H9 (cell line): ENCODE measurements around the gene NCAM1. TPM values are rescaled to one million over a fixed set of nuclear protein-coding genes. Genes with fewer than 3 reads are reported as not detected.

Source experiments
- DNase-seq: peaks from one replicate; pipeline ENCODE4 v3.0.0-alpha.2; 2017
- H2AFZ ChIP-seq: one replicate; pipeline ENCODE4 v1.6.1; 2013; ENCODE audit warnings: mild to moderate bottlenecking, low read length, control low read depth, moderate library complexity
- H2AK5ac ChIP-seq: 2 replicates; pipeline ENCODE4 v1.6.1; 2013; ENCODE audit warnings: low read length, control low read depth, mixed read lengths; ENCODE audit not compliant: insufficient read length
- H2BK120ac ChIP-seq: one replicate; pipeline ENCODE4 v1.6.1; 2013; ENCODE audit warnings: low read depth, mild to moderate bottlenecking, low read length, control low read depth, inconsistent platforms; ENCODE audit not compliant: poor library complexity, severe bottlenecking
- H2BK12ac ChIP-seq: 2 replicates; pipeline ENCODE4 v1.6.1; 2013; ENCODE audit warnings: low read length, control low read depth, mixed read lengths, low read depth; ENCODE audit not compliant: insufficient read length
- H2BK15ac ChIP-seq: 2 replicates; pipeline ENCODE4 v1.6.1; 2013; ENCODE audit warnings: low read depth, low read length, control low read depth
- H2BK20ac ChIP-seq: one replicate; pipeline ENCODE4 v1.6.1; 2013; ENCODE audit warnings: low read depth, mild to moderate bottlenecking, low read length, control low read depth, inconsistent platforms; ENCODE audit not compliant: poor library complexity, severe bottlenecking
- H2BK5ac ChIP-seq: 2 replicates; pipeline ENCODE4 v1.6.1; 2013; ENCODE audit warnings: low read length, control low read depth, mixed read lengths; ENCODE audit not compliant: insufficient read length
- H3K14ac ChIP-seq: 2 replicates; pipeline ENCODE4 v1.6.1; 2013; ENCODE audit warnings: low read length, control low read depth; ENCODE audit not compliant: insufficient read depth
- H3K18ac ChIP-seq: 2 replicates; pipeline ENCODE4 v1.6.1; 2013; ENCODE audit warnings: low read depth, mild to moderate bottlenecking, mixed read lengths, low read length, control low read depth; ENCODE audit not compliant: insufficient read length
- H3K23ac ChIP-seq: 2 replicates; pipeline ENCODE4 v1.6.1; 2013; ENCODE audit warnings: low read length, control low read depth, mixed read lengths, low read depth; ENCODE audit not compliant: insufficient read length
- H3K23me2 ChIP-seq: 2 replicates; pipeline ENCODE4 v1.6.1; 2013; ENCODE audit warnings: low read depth, mild to moderate bottlenecking, mixed read lengths, low read length, control low read depth; ENCODE audit not compliant: insufficient read length, poor library complexity, severe bottlenecking
- H3K27ac ChIP-seq: 2 replicates; pipeline ENCODE4 v1.5.1; 2013; ENCODE audit warnings: low read length, control low read depth, mixed read lengths, low read depth; ENCODE audit not compliant: insufficient read length
- H3K27me3 ChIP-seq: 2 replicates; pipeline ENCODE4 v1.6.1; 2013; ENCODE audit warnings: low read length, control low read depth, inconsistent platforms; ENCODE audit not compliant: insufficient read depth
- H3K4ac ChIP-seq: 2 replicates; pipeline ENCODE4 v1.6.1; 2013; ENCODE audit warnings: low read depth, mild to moderate bottlenecking, control low read depth, inconsistent platforms, low read length, moderate library complexity
- H3K4me1 ChIP-seq: 2 replicates; pipeline ENCODE4 v1.6.1; 2013; ENCODE audit warnings: low read length, control low read depth, inconsistent platforms; ENCODE audit not compliant: insufficient read depth
- H3K4me2 ChIP-seq: 2 replicates; pipeline ENCODE4 v1.6.1; 2013; ENCODE audit warnings: low read length, control low read depth, mixed read lengths; ENCODE audit not compliant: insufficient read length, insufficient read depth
- H3K56ac ChIP-seq: 2 replicates; pipeline ENCODE4 v1.6.1; 2013; ENCODE audit warnings: low read depth, mild to moderate bottlenecking, mixed read lengths, low read length, control low read depth; ENCODE audit not compliant: insufficient read length
- H3K79me1 ChIP-seq: 2 replicates; pipeline ENCODE4 v1.6.1; 2013; ENCODE audit warnings: low read depth, mild to moderate bottlenecking, moderate library complexity, low read length, control low read depth, inconsistent platforms; ENCODE audit not compliant: insufficient read depth, poor library complexity, severe bottlenecking
- H3K79me2 ChIP-seq: 2 replicates; pipeline ENCODE4 v1.6.1; 2013; ENCODE audit warnings: low read length, control low read depth, inconsistent platforms; ENCODE audit not compliant: insufficient read depth
- H3K9ac ChIP-seq: 2 replicates; pipeline ENCODE4 v1.6.1; 2013; ENCODE audit warnings: low read length, control low read depth, mixed read lengths; ENCODE audit not compliant: insufficient read length; ENCODE audit errors: extremely low read depth
- H3K9me3 ChIP-seq: one replicate; pipeline ENCODE4 v1.6.1; 2013; ENCODE audit warnings: low read depth, low read length, inconsistent platforms; ENCODE audit not compliant: control insufficient read depth
- H3T11ph ChIP-seq: one replicate; pipeline ENCODE4 v1.6.1; 2013; ENCODE audit warnings: mild to moderate bottlenecking, low read length, control low read depth, inconsistent platforms
- H4K20me1 ChIP-seq: one replicate; pipeline ENCODE4 v1.6.1; 2013; ENCODE audit not compliant: control insufficient read depth, insufficient read length, insufficient read depth
- H4K5ac ChIP-seq: 2 replicates; pipeline ENCODE4 v1.6.1; 2013; ENCODE audit warnings: low read depth, mild to moderate bottlenecking, mixed read lengths, low read length, control low read depth; ENCODE audit not compliant: insufficient read length
- H4K8ac ChIP-seq: replicated peaks from 2 replicates; pipeline ENCODE4 v1.6.1; 2013; ENCODE audit warnings: low read length, control low read depth, mixed read lengths, low read depth; ENCODE audit not compliant: insufficient read length
- H4K91ac ChIP-seq: 2 replicates; pipeline ENCODE4 v1.6.1; 2013; ENCODE audit warnings: low read depth, mild to moderate bottlenecking, moderate library complexity, mixed read lengths, low read length, control low read depth; ENCODE audit not compliant: insufficient read length
- H3K27ac Mint-ChIP-seq, 3 experiments: 2 replicates in 2 of 3; 3 replicates in 1 of 3; pipeline ENCODE4 v1.8.0; 2020 to 2021; ENCODE audit warnings: mixed read lengths in 3 of 3, mild to moderate bottlenecking in 1 of 3, moderate library complexity in 1 of 3
- H3K27me3 Mint-ChIP-seq: 2 replicates; pipeline ENCODE4 v1.8.0; 2021; ENCODE audit warnings: low read depth, mild to moderate bottlenecking, moderate library complexity, mixed read lengths
- H3K36me3 Mint-ChIP-seq, 3 experiments: 2 replicates in 2 of 3; 3 replicates in 1 of 3; pipeline ENCODE4 v1.8.0; 2020 to 2021; ENCODE audit warnings: low read depth in 3 of 3, mixed read lengths in 3 of 3; ENCODE audit not compliant: insufficient read depth in 1 of 3
- H3K4me1 Mint-ChIP-seq, 2 experiments: 2 replicates each; pipeline ENCODE4 v1.8.0; 2020; ENCODE audit warnings: mixed read lengths in 2 of 2
- H3K4me3 Mint-ChIP-seq, 2 experiments: 2 replicates in 1 of 2; 3 replicates in 1 of 2; pipeline ENCODE4 v1.8.0; 2020 to 2021; ENCODE audit warnings: mild to moderate bottlenecking in 2 of 2, mixed read lengths in 2 of 2, moderate library complexity in 1 of 2
- H3K9me3 Mint-ChIP-seq, 2 experiments: 2 replicates in 1 of 2; 3 replicates in 1 of 2; pipeline ENCODE4 v1.8.0; 2020; ENCODE audit warnings: mild to moderate bottlenecking in 2 of 2, mixed read lengths in 2 of 2, moderate library complexity in 1 of 2
- WGBS: extraction: QIAGEN DNeasy Blood & Tissue Kit; methylation state at CpG from one replicate; pipeline ENCODE4 v1.1.7; 2013; ENCODE audit warnings: missing lambda C conversion rate, low lambda C conversion rate, mixed read lengths; ENCODE audit not compliant: insufficient read length; ENCODE audit errors: extremely low coverage; 5-methylcytosine and 5-hydroxymethylcytosine counted together
- total RNA-seq: library from RNA; stranded (reverse); gene quantifications from 2 replicates; pipeline ENCODE4 v1.2.1, GENCODE V29; 2021
- TF ChIP-seq, protein P1 (sequence below): fragments of 200-600 bp; sonication (generic); conservative IDR thresholded peaks from 3 replicates; pipeline ENCODE4 v1.8.0; 2021; ENCODE audit warnings: antibody characterized with exemption, mild to moderate bottlenecking

The NCAM1 gene
- total RNA-seq, 1 experiment from 2014 or later, result 2.5 TPM

- no peak overlapping the region for H4K8ac ChIP-seq
- no peak overlapping the region for H3K4me3 Mint-ChIP-seq
- H3K27me3 ChIP-seq, result no peaks in the 10 kb centered on the region
- H3K27ac Mint-ChIP-seq, result no peak overlapping the region
- no peak overlapping the region for H2AK5ac ChIP-seq
- no peaks in the 10 kb centered on the region for H3K9me3 ChIP-seq
- H3T11ph ChIP-seq, result no peak overlapping the region
- no peak overlapping the region for H2BK15ac ChIP-seq
- peaks cover 14 to 17% of the 10 kb centered on the region in 2 experiments for H3K4me1 Mint-ChIP-seq
- DNase-seq, result no peak
- TF ChIP-seq, protein P1, sequence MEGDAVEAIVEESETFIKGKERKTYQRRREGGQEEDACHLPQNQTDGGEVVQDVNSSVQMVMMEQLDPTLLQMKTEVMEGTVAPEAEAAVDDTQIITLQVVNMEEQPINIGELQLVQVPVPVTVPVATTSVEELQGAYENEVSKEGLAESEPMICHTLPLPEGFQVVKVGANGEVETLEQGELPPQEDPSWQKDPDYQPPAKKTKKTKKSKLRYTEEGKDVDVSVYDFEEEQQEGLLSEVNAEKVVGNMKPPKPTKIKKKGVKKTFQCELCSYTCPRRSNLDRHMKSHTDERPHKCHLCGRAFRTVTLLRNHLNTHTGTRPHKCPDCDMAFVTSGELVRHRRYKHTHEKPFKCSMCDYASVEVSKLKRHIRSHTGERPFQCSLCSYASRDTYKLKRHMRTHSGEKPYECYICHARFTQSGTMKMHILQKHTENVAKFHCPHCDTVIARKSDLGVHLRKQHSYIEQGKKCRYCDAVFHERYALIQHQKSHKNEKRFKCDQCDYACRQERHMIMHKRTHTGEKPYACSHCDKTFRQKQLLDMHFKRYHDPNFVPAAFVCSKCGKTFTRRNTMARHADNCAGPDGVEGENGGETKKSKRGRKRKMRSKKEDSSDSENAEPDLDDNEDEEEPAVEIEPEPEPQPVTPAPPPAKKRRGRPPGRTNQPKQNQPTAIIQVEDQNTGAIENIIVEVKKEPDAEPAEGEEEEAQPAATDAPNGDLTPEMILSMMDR, result no peak
- no peak overlapping the region for H2AFZ ChIP-seq
- H3K79me2 ChIP-seq, result no peaks in the 10 kb centered on the region
- no CpG with 5 or more reads among the region's 4 CpGs for WGBS
- no peak overlapping the region for H3K9ac ChIP-seq
- H3K9me3 Mint-ChIP-seq, result peaks cover 0 to 3% of the 10 kb centered on the region in 2 experiments; a peak in 1 of 5 replicates
- peaks cover 2% of the 10 kb centered on the region for H3K27me3 Mint-ChIP-seq
- no peak overlapping the region for H2BK5ac ChIP-seq
- H3K4me1 ChIP-seq, result peaks cover 2% of the 10 kb centered on the region; the same call in 1 of the 2 replicates
- H3K79me1 ChIP-seq, result no peaks in the 10 kb centered on the region
- no peak overlapping the region for H2BK120ac ChIP-seq
- no peak overlapping the region for H4K5ac ChIP-seq
- H3K36me3 Mint-ChIP-seq, result no peaks in the 10 kb centered on the region; a peak in 1 of 7 replicates
- no peak overlapping the region for H3K18ac ChIP-seq
- peak overlapping the region; percentile 63; the same call in 1 of the 2 replicates for H3K14ac ChIP-seq
- no peak overlapping the region for H2BK12ac ChIP-seq
- no peaks in the 10 kb centered on the region for H4K20me1 ChIP-seq
- H3K23me2 ChIP-seq, result no peaks in the 10 kb centered on the region
- no peak overlapping the region for H3K23ac ChIP-seq
- no peak overlapping the region for H3K56ac ChIP-seq
- no peak overlapping the region for H3K27ac ChIP-seq
- H4K91ac ChIP-seq, result no peak overlapping the region
- no peak overlapping the region for H3K4me2 ChIP-seq
- no peak overlapping the region for H2BK20ac ChIP-seq
- H3K4ac ChIP-seq, result no peak overlapping the region
Measured at GRCh38 chr11:113104691-113105251, 143.6 kb downstream of the NCAM1 start.
